GM12872 (cell line): Measurements from ENCODE around the gene HAAO.
A peak's percentile ranks its signal among the peaks of the same experiment; 100 is the strongest.

ENCODE experiments used
- CTCF ChIP-seq: IDR thresholded peaks from 3 replicates; pipeline ENCODE4 v1.5.1; 2011; ENCODE audit warnings: low read depth, mild to moderate bottlenecking, low read length, moderate library complexity; ENCODE audit not compliant: insufficient read depth

The HAAO gene

GRCh38 chr2:42810121-42810970 lies 18.0 kb upstream of the HAAO start:
- TF ChIP-seq CTCF: 0 out of 3 replicates have a peak, but pooled peaks have one; percentile 8

GRCh38 chr2:42809819-42810120 lies 17.4 kb upstream of the HAAO start:
- peak; percentile 46; the same call in 2 of the 3 replicates for TF ChIP-seq CTCF

GRCh38 chr2:42809131-42809818 lies 16.9 kb upstream of the HAAO start:
- TF ChIP-seq CTCF: no peak

- TF ChIP-seq CTCF: no peak
Observed at GRCh38 chr2:42808301-42808700, 15.9 kb upstream of the HAAO start.

GRCh38 chr2:42806786-42807185 lies 14.4 kb upstream of the HAAO start:
- no peak for TF ChIP-seq CTCF

GRCh38 chr2:42804891-42805290 lies 12.5 kb upstream of the HAAO start:
- TF ChIP-seq CTCF: no peak

GRCh38 chr2:42804338-42804737 lies 12.0 kb upstream of the HAAO start:
- no peak for TF ChIP-seq CTCF
